GM04503 (cell line): ENCODE data around the gene CHL1.

Experiments
- DNase-seq: peaks from one replicate; pipeline ENCODE4 v3.0.0-alpha.2; 2012; ENCODE audit warnings: low read depth

The CHL1 gene

GRCh38 chr3:411226-411625 lies 214.7 kb downstream of the CHL1 start:
- DNase-seq, result no peak

- DNase-seq, result no peak
Measured at GRCh38 chr3:414063-414462, 217.5 kb downstream of the CHL1 start.

- no peak for DNase-seq
Measured at GRCh38 chr3:418239-418929, 221.8 kb downstream of the CHL1 start.

GRCh38 chr3:420584-420983 lies 224.0 kb downstream of the CHL1 start:
- no peak for DNase-seq

- no peak for DNase-seq
Measured at GRCh38 chr3:425079-425478, 228.5 kb downstream of the CHL1 start.

GRCh38 chr3:426072-426471 lies 229.5 kb downstream of the CHL1 start:
- DNase-seq, result no peak

- no peak for DNase-seq
Measured at GRCh38 chr3:427128-427527, 230.6 kb downstream of the CHL1 start.

GRCh38 chr3:430186-430585 lies 233.6 kb downstream of the CHL1 start:
- DNase-seq, result no peak

GRCh38 chr3:435161-435560 lies 238.6 kb downstream of the CHL1 start:
- no peak for DNase-seq

GRCh38 chr3:436053-436452 lies 239.5 kb downstream of the CHL1 start:
- no peak for DNase-seq

GRCh38 chr3:440826-441225 lies 244.3 kb downstream of the CHL1 start:
- no peak for DNase-seq

GRCh38 chr3:445960-446359 lies 249.4 kb downstream of the CHL1 start:
- DNase-seq, result no peak

GRCh38 chr3:447671-448070 lies 251.1 kb downstream of the CHL1 start:
- no peak for DNase-seq

GRCh38 chr3:449711-450110 lies 253.1 kb downstream of the CHL1 start:
- no peak for DNase-seq

- DNase-seq, result no peak
Measured at GRCh38 chr3:452221-452620, 255.7 kb downstream of the CHL1 start.

- DNase-seq, result no peak
Measured at GRCh38 chr3:453106-453505, 256.5 kb downstream of the CHL1 start.

GRCh38 chr3:454986-455385 lies 258.4 kb downstream of the CHL1 start:
- DNase-seq, result no peak

GRCh38 chr3:458124-458523 lies 261.6 kb downstream of the CHL1 start:
- DNase-seq, result no peak

- no peak for DNase-seq
Measured at GRCh38 chr3:458653-459310, 262.2 kb downstream of the CHL1 start.
